ENCODE measurements around the gene SLU7.

SLU7 gene

DNA sequence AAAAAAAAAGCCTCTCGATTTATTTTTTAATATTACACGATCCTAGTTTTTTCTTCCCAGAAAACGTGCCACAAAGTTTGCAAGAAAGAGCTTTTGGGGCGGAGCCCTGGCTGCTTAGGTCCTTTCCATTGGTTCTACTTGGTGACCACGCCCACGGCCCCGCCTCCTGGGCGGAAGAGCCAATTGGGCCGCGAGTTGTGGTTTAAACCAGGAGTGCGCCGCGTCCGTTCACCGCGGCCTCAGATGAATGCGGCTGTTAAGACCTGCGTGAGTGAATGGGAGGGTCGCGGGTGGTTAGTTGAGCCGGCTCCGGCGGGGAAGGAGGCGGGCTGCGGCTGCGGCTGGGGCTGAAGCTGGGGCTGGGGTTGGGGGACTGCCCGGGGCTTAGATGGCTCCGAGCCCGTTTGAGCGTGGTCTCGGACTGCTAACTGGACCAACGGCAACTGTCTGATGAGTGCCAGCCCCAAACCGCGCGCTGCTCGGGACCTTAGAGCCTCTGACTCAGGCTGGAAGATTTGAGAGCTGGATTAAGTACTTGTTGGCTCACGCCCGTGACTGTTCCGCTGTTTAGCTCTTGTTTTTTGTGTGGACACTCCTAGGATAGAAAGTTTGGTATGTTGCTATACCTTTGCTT lies 2.9 kb upstream of the SLU7 start, which contains the start of gene PTTG1:
Gene PTTG1 (plus strand): TSS at position 231 of the 634 bp plus-strand sequence. CDS start 458 bp downstream, outside the sequence.
- H3K27ac ChIP-seq: peak within 1 kb of the TSS; percentile 72
- peak; percentile 80 for DNase-seq (ENCODE audit: low read depth, low spot score)

DNA sequence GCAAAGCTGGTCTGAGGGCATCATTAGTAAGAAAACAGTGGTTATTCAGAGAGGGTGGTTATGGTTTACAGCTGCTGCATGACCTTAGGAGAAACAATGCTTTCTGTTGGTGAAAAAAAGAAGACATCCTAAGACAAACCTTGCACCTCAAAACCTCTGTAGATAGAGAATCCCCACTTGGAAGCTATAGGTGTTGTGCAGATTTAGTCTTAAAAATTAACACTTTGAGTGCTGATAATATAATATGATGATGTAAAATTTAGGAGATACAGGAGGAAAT lies 1.4 kb upstream of the SLU7 start:
- no peak overlapping the region for H3K27ac ChIP-seq
- no peak for DNase-seq (ENCODE audit: low read depth, low spot score)

DNA sequence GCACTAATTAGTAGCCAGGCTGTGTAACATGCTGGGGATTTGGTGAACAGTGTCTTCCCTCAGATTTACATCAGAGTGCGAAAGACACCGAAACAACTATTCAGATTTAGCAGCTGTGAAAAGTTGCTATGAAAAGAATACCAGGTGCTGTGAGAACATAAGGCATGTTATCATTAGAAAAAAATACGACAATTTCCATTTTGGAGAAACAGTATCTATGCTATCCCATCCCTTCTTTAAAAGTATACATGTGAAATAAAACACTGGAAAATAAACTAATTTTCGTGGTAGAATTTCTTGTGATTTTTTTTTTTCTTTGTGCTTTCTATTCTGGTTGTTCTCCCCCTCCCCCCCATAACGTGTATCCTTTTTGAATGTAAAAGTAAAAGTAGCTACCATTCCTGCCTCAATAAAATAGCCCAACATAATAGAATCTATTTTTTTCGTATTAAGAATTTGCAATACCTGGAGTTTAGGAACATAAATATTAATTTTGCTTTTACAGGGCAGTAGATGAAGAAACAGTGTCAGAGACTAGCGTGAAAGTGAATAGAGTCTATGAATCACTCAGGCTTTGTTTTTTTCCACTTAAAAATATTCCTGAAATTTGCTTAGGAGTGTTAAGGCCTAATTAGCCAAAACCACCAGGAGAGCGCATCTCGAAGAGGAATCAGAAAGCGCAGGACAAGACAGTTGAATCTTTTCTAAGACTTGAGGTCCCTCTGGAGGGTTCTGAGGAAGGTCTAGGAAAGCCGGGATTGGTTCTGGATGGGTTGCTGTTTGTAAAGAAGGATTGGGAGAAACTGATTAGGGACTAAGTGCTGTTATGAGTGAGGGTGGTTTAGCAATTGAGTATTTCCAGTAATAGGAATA lies 813 bp upstream of the SLU7 start:
- DNase-seq (ENCODE audit: low read depth, low spot score): no peak
- peak overlapping the region; percentile 79 for H3K27ac ChIP-seq

DNA sequence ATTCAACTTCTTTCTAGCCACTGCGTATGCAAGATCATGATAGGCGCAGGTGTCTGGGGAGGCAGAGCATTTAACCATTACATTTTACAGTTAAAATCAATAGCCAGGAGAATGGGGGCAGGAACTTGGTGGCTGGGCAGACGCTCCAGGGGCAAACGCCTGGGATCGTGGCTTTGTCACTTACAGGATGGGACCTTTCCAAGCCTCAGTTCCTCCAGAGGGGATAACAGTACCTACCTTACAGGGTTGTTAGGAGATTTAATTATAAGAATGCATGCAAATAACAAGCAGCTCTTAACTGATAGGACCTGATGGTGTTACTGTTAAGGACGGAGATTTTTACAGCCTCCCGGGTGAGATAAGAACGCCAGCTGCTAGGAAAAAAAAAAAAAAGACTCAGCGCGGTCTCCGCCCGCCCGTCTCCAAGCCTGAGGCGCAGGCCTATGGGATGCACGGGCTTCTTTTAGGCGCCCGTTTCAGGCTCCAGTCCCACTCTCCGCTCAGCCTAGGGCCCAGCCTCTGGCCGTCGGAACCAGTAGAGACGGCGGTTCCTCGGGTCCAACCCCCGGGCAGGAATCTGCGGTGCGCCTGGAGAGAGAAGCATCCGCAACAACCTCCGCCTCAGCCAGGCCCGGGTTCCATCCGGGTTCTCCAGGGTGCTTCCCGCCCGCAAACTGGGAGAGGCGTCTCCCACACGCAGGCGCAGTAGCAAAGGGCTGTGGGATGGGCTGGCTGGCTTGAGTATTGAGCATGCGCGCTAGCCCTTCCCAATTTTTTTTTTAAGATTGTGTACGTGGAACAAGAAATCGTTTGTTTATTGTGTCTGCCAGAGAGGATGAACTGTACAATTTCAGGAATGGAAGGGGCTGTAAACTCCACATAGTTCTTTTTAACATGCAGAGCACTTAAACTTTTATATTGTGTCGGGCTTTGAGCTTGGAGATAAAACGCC lies 19.2 kb downstream of the SLU7 start, which contains the start of gene FAM200C:
Gene FAM200C (minus strand): TSS at position 653 of the 952 bp plus-strand sequence. CDS start 4,564 bp downstream, outside the sequence.
- peak within 1 kb of the TSS; percentile 57 for H3K27ac ChIP-seq
- DNase-seq (ENCODE audit: low read depth, low spot score): peak; percentile 57

DNA sequence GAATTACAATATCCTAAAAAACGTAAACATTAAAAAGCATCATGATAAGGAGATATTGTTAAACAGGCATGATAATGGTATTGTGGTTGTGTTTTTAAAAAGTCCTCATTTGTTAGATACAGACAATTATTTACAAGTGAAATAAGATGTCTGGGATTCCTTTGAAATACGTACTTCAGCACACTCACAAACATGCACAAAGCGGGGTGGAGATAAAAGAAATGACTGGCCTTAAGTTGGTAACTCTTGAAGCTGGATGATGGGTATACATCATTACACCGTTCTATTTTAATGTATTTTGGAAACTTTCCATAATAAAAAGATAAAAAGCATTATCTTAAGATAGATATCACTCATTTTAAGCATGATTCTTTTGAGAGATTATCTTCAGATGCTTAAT lies 20.1 kb downstream of the SLU7 start:
- DNase-seq (ENCODE audit: low read depth, low spot score): no peak
- H3K27ac ChIP-seq: no peak overlapping the region

DNA sequence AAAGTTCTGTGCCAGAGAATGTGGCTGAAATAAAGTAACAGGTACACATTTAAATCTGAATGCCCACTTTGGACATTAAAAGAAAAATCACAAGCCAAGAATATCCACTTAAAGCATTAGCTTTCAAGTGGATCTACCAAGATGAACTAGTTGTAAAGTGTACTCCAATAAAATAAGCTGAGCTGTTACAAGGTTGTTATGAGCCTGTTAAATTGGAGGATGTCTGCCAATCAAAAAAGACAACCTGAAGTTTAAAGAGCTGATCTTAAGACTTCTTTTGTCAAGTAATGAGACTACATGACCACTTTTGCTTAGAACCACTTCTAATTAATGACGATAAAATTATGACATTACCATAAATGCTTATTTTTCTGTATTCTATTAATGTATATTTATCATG lies 21.4 kb downstream of the SLU7 start:
- DNase-seq (ENCODE audit: low read depth, low spot score): no peak

DNA sequence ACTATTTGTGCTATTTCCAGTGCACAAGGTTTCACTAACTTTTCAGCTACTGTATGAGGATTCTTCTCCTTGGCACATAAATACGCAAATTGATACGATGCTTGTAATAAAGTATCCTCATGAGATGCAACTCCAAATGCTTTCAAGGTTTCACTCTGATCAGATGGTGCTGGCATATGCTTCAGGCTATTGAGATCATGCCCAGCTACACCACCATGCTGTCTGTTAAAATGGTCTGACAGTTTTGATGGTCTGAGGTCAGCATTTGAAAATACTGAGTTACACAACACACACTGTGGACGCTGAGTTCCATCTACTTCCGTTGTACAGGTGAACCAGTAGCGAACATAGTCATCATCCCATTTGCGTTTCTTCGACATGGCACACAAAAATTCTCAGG lies 23.8 kb downstream of the SLU7 start:
- DNase-seq (ENCODE audit: low read depth, low spot score): no peak
- no peak overlapping the region for H3K27ac ChIP-seq

More for the DNA sequence above, 21.4 kb downstream of the SLU7 start:
- H3K27ac ChIP-seq: no peak overlapping the region

DNA sequence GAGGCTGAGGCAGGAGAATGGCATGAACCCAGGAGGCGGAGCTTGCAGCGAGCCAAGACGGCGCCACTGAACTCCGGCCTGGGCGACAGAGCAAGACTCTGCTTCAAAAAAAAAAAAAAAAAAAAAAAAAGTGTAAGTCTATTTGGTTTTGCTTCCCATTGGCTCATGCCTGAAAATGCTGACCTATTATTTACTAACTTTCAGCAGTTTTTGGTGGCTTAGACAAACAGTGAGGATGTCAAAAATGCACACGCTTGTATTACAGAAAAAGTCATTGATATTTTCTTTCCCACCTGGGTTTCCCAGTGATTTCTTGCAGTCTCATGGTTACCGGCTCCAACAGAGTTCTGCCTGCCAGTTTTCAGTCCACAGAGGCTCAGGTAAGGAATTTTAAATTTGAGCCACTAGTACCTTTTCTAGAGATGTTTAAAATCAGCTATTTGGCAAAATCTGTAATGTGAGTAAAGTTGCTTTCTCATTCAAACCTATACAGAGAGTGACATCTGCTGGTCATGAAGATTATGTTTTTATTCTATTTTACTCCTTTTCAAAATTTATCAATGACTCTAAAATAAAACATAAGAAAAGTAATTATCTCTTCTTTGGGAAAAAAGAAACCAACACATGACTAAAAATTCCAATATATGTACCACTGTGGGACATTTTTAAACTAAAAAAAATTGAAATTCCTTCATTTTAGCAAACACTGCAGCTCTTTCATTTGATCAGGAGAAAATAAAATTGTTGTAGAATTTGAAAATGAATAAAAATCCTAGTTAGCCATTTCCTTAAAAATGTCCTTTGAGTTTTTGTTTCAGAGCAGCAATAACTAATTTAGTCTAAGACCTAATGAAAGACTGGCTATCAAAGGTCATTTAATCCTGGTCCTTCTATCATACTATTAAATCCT lies 27.8 kb downstream of the SLU7 start:
- no peak overlapping the region for H3K27ac ChIP-seq
- no peak for DNase-seq (ENCODE audit: low read depth, low spot score)

DNA sequence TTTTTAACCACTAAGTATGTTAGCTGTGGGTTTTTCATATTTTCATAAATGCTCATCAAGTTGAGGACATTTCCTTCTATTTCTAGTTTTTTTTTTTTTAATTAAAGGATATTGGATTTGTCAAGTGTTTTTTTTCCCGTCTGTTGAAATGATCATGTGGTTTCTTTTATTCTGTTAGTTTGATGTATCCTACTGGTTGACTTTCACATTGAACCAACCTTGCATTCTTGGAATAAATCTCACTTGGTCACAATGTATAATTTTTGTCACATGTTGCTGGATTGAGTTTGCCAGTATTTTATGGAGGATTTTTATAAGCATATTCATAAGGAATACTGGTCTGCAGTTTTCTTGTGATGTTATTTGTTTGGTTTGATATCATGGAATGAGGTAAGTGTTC lies 31.4 kb downstream of the SLU7 start:
- H3K27ac ChIP-seq: no peak overlapping the region
- DNase-seq (ENCODE audit: low read depth, low spot score): no peak

DNA sequence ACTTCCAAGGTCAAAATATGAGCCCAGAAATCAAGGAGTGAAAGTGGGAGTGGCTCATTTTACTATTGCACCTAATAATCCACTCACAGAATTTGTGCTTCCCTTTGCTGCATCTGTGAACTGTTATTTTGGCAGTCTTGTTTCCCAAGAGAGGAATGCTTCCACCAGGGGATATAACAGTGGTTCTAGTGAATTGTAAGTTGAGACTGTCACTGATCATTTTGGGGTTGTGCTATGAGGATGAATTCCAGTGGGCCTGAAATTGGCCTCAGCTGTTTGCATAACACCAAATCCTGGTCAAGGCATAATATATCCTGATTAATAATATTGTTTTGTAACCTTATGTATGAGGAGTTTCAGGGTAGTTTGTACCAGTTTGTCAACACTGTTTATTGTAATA lies 33.4 kb downstream of the SLU7 start:
- DNase-seq (ENCODE audit: low read depth, low spot score): no peak
- H3K27ac ChIP-seq: no peak overlapping the region

DNA sequence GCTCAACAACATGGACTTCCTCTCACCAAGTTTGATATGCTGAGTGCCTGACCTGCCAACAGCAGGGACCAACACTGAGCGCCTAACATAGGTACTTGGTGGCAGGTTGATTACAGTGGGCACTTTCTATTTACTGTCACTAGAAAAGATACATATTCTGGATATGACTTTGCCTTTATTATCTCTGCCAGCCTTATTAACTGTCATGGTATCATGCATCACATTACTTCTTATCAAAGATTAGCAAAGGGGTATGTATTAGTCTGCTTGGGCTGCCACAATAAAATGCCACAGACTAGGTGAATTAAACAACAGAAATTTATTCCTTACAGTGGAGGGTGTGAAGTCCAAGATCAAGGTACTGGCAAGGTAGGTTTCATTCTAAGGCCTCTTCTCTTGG lies 34.2 kb downstream of the SLU7 start:
- H3K27ac ChIP-seq: no peak overlapping the region
- DNase-seq (ENCODE audit: low read depth, low spot score): no peak

DNA sequence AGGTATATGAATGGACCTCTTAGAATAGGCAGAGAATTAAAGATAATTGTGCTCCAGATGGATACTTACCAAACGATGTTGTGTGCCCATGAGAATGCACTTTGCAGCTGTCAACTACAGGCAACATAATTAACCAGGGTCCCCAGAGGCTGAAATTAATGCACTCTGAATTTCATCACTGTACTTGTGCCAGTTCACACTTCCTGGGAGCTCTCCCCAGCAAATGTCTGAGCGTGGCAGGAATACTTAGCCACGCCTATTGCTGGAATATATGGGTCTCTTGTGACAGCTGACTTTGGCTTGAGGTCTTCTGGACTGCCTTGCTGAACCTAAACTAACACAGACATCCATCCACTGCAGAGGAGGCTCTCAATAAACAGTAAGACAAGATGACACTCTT lies 36.5 kb downstream of the SLU7 start:
- no peak for DNase-seq (ENCODE audit: low read depth, low spot score)
- no peak overlapping the region for H3K27ac ChIP-seq

DNA sequence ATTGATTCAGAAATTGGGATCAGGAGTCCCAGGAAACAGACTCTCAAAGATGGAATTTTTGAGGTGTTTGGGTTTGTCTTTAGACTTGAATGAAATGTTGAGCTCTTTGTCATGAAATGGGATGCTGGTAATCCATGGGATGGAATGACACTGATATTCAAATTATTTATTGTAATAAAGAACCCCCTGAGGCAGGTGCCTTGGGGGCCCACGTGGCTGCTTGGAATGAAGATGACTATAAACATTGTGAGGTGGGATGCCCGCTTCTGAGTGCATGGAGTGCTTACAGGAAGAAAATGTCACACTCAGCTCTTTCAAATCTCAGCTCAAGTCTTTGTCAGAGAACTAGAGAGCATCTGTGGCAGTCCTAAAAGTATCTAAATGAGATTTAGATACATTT lies 38.8 kb downstream of the SLU7 start:
- DNase-seq (ENCODE audit: low read depth, low spot score): no peak
- H3K27ac ChIP-seq: no peak overlapping the region

DNA sequence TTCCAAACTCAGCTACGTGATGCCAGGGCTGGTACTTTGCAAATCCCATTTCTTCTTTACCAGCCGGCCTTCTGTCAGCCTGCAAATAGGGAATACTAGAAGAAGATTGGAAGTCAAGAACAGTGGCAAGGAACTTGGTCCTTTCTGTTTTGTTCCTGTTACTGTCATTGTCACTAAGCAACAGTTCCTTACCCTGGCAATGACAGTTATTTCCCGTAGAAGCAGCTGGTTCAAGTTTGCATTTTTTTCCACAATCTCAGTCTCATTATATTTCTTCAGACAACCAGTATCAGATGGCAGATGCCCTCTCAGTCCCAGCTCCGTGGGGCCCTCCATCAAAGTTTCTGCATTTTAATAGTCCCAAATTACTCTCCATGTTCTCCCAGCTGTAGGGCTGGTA lies 39.4 kb downstream of the SLU7 start:
- no peak for DNase-seq (ENCODE audit: low read depth, low spot score)
- H3K27ac ChIP-seq: no peak overlapping the region

DNA sequence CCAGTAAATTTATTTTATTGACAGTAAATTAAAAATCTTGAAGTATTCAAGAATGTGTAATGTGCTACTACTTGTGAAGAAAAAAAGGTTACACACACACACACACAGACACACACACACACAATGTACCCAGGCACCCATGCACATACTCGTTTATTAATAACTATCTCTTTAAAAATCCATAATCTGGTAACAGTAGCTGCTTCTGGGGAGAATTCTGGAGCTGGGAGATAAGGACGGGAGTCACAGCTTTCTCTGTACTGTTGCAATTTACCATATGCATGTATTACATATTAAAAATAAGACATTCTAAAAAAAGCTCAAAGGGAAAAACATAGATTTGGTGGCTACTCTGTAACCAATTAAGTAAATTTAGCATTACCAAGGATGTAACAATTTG lies 40.6 kb downstream of the SLU7 start:
- DNase-seq (ENCODE audit: low read depth, low spot score): no peak
- no peak overlapping the region for H3K27ac ChIP-seq

DNA sequence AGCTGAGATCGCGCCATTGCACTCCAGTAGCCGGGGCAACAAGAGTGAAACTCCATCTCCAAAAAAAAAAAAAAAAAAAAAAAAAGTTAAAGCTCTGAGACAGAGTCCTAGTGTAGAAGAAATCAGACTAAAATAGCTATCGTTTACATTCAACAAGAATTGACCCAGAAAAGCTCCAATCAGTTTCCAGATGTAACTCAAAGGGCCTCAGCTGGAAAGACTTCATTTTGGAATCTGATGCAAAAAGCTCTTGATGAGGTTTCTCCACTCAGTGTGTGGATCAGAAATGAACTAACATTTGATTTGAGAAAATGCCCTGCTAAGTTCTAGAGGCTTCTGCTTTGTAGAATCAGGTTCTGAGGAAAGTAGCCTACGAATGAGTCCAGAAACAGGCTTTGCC lies 41.2 kb downstream of the SLU7 start:
- no peak overlapping the region for H3K27ac ChIP-seq
- no peak for DNase-seq (ENCODE audit: low read depth, low spot score)

DNA sequence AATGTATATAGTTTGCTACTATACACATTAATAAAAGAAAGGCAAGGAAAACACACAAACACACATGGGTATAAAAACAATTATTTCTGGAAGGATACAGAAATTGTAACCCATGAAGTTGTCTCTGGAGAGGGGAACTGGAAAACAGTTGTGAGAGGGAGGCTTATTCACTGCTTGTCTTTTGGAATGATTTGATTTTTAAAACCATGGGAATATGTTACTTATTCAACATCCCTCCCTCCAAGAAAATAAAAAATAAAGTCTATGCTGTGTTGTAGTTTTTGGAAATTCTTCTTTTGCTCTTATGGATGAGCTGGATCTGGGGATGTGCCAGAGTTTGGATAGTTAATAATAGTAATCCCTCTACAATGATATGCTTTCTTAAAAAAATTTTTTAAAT lies 42.5 kb downstream of the SLU7 start:
- H3K27ac ChIP-seq: no peak overlapping the region
- no peak for DNase-seq (ENCODE audit: low read depth, low spot score)

DNA sequence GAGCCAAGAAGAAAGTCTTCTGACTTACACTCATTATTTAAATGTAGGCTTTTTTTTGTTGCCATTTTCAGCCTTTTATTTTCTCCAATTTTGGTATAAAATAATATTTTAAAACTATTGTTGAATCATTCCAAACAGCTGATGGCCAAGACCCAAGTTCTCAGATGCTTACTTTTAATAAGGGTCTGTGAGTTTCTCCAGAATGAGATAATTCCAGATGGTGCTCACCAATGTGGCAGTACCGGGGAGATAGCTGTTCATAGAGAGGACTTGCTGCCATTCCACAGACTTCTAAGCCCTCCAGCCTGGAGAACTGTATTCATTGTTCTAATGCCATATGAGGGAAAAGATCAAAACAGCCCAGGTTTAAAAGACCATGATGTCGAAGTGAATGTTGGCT lies 43.2 kb downstream of the SLU7 start:
- no peak overlapping the region for H3K27ac ChIP-seq
- DNase-seq (ENCODE audit: low read depth, low spot score): no peak

DNA sequence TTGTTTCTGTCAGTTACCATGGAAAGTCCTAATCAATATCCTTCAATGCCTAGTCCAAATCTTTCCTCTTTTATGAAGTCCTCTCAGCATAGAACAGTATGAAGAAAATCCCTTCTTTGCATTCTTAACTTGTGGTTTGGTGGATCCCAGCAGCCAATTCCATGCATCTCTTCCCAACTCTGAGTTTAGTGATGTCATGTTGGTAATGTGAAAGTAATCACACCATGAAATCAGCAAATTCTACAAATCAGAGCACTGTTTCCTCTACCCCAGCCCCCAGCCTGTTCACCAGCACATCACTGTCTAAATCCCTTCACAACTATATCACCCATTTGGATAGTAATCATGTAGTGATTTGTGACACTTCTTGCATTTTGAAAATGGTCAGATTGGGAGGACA lies 43.7 kb downstream of the SLU7 start:
- H3K27ac ChIP-seq: no peak overlapping the region
- no peak for DNase-seq (ENCODE audit: low read depth, low spot score)

DNA sequence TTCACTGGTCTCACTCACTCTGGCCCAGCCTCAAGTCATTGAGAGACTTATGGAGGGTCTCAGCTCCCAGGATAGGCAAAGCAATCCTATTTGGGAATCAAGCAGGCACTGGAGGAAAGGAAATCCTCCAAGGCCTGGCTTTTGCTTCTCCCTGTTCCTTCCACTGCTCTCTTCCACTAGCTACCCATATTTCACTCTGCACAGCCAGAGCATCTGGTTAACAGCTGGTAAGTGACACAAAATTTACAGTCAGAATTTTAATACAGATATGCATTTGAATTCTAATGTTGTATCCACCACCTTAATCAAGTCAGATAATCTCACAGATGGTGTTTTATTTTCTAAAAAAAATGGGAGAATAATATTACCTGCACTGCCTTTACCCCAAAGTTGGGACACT lies 47.6 kb downstream of the SLU7 start:
- H3K27ac ChIP-seq: no peak overlapping the region
- no peak for DNase-seq (ENCODE audit: low read depth, low spot score)

All from epithelial cell of prostate (primary cell).